ENCODE data around the gene OGT.

Gene OGT

DNA sequence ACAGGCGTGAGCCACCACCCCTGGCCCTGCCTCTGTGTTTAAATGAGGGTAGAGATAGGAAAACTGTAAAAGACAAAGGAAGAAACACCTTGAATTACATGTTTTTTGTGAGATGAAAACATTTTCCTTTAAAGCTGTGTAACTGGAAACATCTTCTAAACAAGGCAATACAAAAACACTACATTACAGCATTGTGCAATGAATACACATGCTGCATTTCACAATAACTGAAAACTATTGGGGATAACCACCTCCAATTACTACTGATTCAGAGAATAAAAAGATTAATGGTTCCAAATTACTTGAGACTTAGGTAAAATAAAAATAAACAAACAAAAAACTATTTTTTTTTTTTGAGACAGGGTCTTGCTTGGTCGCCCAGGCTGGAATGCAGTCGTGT is 7.6 kb upstream of the OGT start:
- in situ Hi-C loops (cut with MboI; ENCODE audit: low sequenced_read_pairs), result no loop called here
- no peaks in the 10 kb centered on the region; the same call in 1 of the 2 replicates for H3K4me1 ChIP-seq
- no peak for DNase-seq (ENCODE audit: low spot score in 2 of 2)
- H3K27me3 ChIP-seq (ENCODE audit: low read depth), result no peaks in the 10 kb centered on the region
- no peaks in the 10 kb centered on the region for H3K9me3 ChIP-seq
- H3K4me3 ChIP-seq, result no peak overlapping the region
- H3K36me3 ChIP-seq (replicated peaks), result no peaks in the 10 kb centered on the region

DNA sequence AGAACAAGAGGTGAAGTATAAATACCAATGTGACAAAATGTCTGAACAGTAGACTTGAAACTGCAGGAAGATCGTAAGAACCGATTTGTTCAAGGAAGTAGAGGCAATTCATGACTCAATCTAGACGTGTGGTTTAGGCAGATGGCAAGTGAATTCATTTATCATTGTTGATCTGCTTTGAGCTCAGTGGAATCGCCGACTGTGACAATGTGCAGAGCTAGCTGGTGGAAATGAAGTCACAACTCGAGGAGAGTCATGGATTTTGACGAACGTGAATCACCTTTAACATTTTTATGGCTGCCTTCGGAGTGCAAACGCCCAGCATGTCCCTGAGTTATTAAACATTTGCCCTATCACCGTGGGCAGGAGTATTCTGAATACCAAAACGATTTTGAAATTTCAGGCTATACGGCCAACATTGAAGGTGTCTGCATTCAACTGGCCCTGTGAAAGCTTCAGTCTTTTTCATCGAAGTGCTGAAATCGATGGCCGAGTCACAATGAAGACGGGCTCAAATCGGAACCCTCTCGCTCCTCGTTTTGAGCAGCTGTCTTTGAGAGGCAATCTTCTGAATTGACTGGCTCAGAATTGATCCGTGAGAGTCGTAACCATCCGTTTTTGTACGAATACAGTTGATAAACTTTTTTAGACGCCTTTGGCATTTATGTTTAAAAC is 689 bp upstream of the OGT start:
- in situ Hi-C loops (cut with MboI; ENCODE audit: low sequenced_read_pairs), result no loop called here
- H3K36me3 ChIP-seq (replicated peaks), result peaks cover 16% of the 10 kb centered on the region
- H3K4me1 ChIP-seq, result peaks cover 20% of the 10 kb centered on the region
- peak; percentile 14 to 39 for DNase-seq (ENCODE audit: low spot score in 2 of 2)
- no peaks in the 10 kb centered on the region for H3K27me3 ChIP-seq (ENCODE audit: low read depth)
- peak overlapping the region; percentile 97 for H3K4me3 ChIP-seq
- H3K9me3 ChIP-seq, result no peaks in the 10 kb centered on the region

DNA sequence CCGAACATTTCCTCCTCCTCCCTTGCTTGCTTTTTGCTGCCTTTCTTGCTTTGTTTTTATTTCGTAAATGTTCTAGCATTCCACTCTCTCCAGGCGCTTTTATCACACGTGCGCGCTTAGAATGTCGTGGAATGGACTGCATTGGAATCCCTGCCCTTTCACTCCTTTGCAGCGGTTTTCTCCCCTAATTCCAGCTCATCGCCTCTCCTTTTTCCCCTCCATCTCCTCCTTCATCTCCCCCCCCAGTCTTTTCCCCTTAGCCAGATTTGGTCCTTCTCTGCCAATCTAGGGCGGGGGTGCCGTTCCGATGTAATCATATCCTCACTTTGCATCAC is 579 bp downstream of the OGT start:
- in situ Hi-C loops (cut with MboI; ENCODE audit: low sequenced_read_pairs), result no loop called here
- peak overlapping the region; percentile 97 for H3K4me3 ChIP-seq
- no peak for DNase-seq (ENCODE audit: low spot score in 2 of 2)
- no peaks in the 10 kb centered on the region for H3K27me3 ChIP-seq (ENCODE audit: low read depth)
- peaks cover 26% of the 10 kb centered on the region for H3K4me1 ChIP-seq
- peaks cover 29% of the 10 kb centered on the region for H3K36me3 ChIP-seq (replicated peaks)
- no peaks in the 10 kb centered on the region for H3K9me3 ChIP-seq

DNA sequence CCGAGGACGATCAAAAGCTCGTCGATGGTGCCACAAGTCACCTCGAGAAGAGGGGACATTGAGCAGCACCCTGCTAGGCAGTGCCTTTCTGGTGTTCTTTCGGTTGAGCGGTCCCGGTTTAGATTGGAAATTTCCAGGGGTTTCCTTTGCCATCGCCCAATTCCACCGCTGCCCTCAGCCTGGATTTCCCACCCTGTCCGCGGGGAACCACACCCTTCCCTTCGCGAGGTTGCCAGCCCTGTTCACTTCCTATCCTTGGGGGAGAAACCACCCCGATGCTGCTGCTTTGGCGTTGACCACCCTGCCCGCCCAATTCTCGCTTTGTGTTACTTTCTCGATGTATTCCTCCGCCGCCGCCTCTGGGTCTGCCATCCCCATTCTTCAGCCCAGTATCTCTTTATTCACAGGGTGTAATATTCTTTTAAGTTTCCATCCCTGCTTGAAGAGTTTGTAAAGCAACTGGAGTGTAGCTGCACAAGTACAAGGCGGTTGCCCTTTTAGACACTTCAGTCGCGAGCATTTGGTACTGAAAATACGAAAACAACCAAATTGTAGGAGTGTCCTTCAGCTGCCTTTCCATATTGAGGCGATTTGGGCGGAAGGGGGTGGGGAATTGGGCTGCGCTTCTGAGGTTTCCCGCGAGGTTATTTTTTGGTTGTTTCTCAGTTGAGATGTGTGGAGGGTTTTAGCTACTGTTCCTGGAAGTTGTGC is 1.1 kb downstream of the OGT start:
- H3K36me3 ChIP-seq (replicated peaks), result peaks cover 34% of the 10 kb centered on the region
- no peaks in the 10 kb centered on the region for H3K9me3 ChIP-seq
- H3K27me3 ChIP-seq (ENCODE audit: low read depth), result no peaks in the 10 kb centered on the region
- in situ Hi-C loops (cut with MboI; ENCODE audit: low sequenced_read_pairs), result no loop called here
- peak; percentile 54 to 82 for DNase-seq (ENCODE audit: low spot score in 2 of 2)
- peak overlapping the region; percentile 97 for H3K4me3 ChIP-seq
- H3K4me1 ChIP-seq, result peaks cover 29% of the 10 kb centered on the region

DNA sequence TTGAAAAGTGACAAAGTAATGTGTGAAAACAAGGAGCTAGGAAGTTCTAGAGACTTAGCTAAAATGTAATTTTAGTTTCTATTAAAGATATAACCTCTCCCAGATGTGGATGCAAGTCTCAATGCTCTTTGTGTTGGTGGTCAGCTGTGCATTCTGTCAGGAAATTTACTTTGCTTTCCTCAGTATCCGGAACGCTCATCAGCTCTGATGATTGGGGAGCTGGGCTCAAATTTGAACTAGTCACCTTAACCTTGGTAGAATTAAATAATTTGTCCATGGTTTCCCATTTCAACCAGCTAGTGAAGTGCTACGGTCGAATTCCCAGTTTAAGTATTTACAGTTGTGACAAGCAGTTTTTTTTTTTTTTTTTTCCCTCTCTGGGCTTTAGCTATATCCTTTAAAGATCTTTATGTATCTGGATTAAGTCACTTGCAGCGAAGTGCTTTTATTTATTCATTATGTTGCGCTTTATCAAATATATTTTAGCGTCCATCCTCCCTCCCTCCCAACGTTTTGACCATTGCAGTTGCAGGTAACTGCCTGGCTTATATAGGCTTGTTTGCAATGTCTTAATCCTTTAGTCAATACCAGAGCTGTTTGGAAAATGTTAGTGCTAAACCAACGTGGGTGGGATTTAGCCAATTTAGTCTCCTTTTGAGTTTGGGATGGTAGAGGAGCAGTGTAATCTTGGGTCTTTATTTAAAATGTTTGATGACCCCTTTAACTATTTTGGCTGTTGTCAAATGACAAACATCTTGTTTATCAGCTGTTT is 2.1 kb downstream of the OGT start:
- peaks cover 35% of the 10 kb centered on the region for H3K4me1 ChIP-seq
- in situ Hi-C loops (cut with MboI; ENCODE audit: low sequenced_read_pairs), result no loop called here
- peaks cover 34% of the 10 kb centered on the region for H3K36me3 ChIP-seq (replicated peaks)

DNA sequence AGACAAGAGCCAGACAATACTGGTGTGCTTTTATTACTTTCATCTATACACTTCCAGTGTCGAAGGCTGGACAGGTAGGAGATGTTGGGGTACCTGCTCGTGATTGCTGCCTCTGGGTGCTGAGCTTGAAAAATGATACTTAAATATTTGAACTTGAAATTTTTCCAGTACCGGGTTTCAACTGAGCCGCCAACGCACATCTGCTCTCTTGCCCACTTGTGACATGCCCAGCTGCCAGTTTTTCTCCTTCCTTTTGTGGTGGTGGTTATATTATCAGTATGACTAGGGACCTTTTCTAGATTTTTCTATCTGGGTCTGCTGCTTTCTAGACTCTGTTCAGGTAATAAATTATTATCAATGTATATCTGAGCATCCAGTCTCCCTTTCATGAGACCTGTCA is 3.4 kb downstream of the OGT start:
- DNase-seq (ENCODE audit: low spot score in 2 of 2), result no peak
- in situ Hi-C loops (cut with MboI; ENCODE audit: low sequenced_read_pairs), result no loop called here
- peaks cover 34% of the 10 kb centered on the region for H3K36me3 ChIP-seq (replicated peaks)
- peaks cover 43% of the 10 kb centered on the region for H3K4me1 ChIP-seq
- H3K9me3 ChIP-seq, result no peaks in the 10 kb centered on the region
- H3K4me3 ChIP-seq, result peak overlapping the region; percentile 97
- H3K27me3 ChIP-seq (ENCODE audit: low read depth), result no peaks in the 10 kb centered on the region

More for the DNA sequence above, 2.1 kb downstream of the OGT start:
- Histone ChIP-seq H3K9me3 (no peaks in the 10 kb centered on the region), H3K4me3 (peak overlapping the region; percentile 97), H3K27me3 (ENCODE audit: low read depth) (no peaks in the 10 kb centered on the region)
- peak in 1 of 2 experiments; percentile 41 for DNase-seq (ENCODE audit: low spot score in 2 of 2)

DNA sequence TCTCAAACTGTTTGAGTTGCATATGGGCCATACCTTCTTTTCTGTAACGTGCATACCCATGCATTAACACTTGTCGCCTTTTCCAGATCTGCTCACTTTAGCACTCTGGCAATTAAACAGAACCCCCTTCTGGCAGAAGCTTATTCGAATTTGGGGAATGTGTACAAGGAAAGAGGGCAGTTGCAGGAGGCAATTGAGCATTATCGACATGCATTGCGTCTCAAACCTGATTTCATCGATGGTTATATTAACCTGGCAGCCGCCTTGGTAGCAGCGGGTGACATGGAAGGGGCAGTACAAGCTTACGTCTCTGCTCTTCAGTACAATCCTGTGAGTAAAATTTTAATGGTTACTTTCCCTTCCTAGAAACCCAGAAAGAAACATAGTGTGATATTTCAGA is 4.8 kb downstream of the OGT start:
- in situ Hi-C loops (cut with MboI; ENCODE audit: low sequenced_read_pairs), result no loop called here
- H3K9me3 ChIP-seq, result no peaks in the 10 kb centered on the region
- H3K4me1 ChIP-seq, result peaks cover 48% of the 10 kb centered on the region
- no peak overlapping the region for H3K4me3 ChIP-seq
- H3K36me3 ChIP-seq (replicated peaks), result peaks cover 34% of the 10 kb centered on the region
- no peaks in the 10 kb centered on the region for H3K27me3 ChIP-seq (ENCODE audit: low read depth)
- no peak for DNase-seq (ENCODE audit: low spot score in 2 of 2)

DNA sequence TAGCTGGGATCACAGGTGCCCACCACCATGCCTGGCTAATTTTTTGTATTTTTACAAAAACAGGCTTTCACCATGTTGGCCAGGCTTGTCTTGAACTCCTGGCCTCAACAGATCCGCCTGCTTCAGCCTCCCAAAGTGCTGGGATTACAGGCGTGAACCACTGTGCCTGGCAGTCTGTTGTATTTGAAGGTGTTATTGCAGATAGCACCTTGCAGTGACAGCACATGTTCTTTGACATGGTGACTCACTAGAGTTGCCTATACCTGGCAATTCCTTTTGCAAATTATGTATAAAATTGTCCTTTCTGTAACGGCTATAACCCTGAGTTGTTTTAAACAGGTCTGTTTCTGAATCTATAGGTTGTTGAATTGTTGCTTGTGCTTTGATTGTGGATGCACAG is 7.9 kb downstream of the OGT start:
- no peaks in the 10 kb centered on the region for H3K27me3 ChIP-seq (ENCODE audit: low read depth)
- DNase-seq (ENCODE audit: low spot score in 2 of 2), result no peak
- H3K4me3 ChIP-seq, result no peak overlapping the region
- H3K9me3 ChIP-seq, result no peaks in the 10 kb centered on the region
- in situ Hi-C loops (cut with MboI; ENCODE audit: low sequenced_read_pairs), result no loop called here
- peaks cover 51% of the 10 kb centered on the region for H3K4me1 ChIP-seq
- peaks cover 52% of the 10 kb centered on the region for H3K36me3 ChIP-seq (replicated peaks)

DNA sequence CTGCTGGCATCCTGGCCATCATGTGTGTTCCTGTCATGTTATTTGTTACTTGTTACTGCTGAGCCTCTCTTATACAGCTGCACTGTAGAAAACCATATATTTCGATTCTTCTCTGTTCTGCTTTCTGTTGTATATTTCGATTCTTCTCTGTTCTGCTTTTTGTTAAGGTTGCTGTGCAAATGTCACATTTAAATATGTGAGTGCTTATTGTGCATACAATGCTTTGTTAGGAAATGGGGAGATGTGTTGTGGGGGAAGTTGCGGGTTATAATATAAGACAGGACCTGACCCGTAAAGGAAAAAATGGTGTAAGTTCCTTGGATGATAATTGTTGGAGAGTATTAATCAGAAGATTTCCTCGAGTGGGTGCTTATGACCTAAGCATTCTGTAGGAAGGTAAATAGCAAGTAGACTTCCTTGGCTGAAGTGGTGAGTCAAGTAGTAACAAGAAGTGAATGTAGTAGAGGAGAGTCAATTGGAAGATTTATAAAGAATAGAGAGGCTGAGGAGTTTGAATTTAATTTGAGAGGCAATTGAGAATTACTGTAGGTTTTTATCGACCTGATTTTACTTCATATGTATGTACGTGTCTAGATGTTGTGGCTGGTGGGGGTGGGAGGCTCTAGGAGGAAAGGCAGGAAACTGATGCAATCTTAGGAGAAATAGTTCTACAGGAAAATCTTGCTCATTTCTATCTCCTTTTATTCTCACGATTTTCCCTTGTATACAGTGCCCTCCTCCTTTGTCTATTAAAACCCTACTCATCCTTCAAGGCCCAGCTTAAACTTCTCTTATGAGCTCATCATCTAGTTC is 8.5 kb downstream of the OGT start:
- Histone ChIP-seq H3K4me3 (no peak overlapping the region), H3K27me3 (ENCODE audit: low read depth) (no peaks in the 10 kb centered on the region), H3K36me3 (replicated peaks) (peaks cover 54% of the 10 kb centered on the region), H3K9me3 (no peaks in the 10 kb centered on the region), H3K4me1 (peaks cover 48% of the 10 kb centered on the region)
- no peak for DNase-seq (ENCODE audit: low spot score in 2 of 2)
- in situ Hi-C loops (cut with MboI; ENCODE audit: low sequenced_read_pairs), result no loop called here

DNA sequence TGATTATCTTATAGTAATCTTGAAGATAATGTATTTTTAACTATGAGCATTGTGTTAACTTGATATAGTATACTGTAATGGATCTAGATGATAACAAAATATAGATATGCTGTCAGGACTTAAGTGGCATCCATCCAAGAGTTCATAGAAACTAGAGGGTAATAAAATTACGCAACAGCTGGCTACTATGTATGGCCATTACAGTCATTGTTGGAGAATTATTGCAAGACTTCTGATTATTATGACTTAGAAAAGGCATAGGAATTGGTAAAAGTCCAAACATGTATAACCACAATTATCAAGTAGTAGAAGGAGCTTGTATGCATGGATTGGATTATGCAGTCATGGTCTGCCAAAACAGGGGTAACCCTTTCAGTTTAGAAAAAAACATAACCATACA is 9.5 kb downstream of the OGT start:
- Histone ChIP-seq H3K4me3 (no peak overlapping the region), H3K36me3 (replicated peaks) (peaks cover 57% of the 10 kb centered on the region), H3K9me3 (no peaks in the 10 kb centered on the region), H3K4me1 (peaks cover 45% of the 10 kb centered on the region), H3K27me3 (ENCODE audit: low read depth) (no peaks in the 10 kb centered on the region)
- no peak for DNase-seq (ENCODE audit: low spot score in 2 of 2)
- in situ Hi-C loops (cut with MboI; ENCODE audit: low sequenced_read_pairs), result no loop called here

DNA sequence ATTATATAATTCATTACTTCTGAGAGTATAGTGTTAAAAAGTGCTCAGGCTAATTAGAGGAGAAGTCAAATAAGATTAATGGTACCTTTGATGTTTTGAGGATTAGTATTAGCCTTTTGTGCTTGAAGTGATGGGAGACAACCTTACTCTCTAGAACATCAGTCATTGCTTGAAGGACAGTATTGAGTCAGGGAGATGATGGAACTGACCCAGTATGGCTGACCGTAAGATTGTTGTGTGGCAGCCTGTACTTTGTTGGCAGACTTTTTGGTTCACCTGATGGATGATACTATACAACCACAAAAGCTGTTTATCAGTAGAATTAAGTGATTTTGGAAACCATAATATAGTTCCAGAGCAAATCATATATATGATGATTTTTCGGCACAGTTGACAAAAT is 9.9 kb downstream of the OGT start:
- no peak for DNase-seq (ENCODE audit: low spot score in 2 of 2)
- H3K9me3 ChIP-seq, result no peaks in the 10 kb centered on the region
- H3K27me3 ChIP-seq (ENCODE audit: low read depth), result no peaks in the 10 kb centered on the region
- peaks cover 56% of the 10 kb centered on the region for H3K36me3 ChIP-seq (replicated peaks)
- in situ Hi-C loops (cut with MboI; ENCODE audit: low sequenced_read_pairs), result no loop called here
- no peak overlapping the region for H3K4me3 ChIP-seq
- H3K4me1 ChIP-seq, result peaks cover 45% of the 10 kb centered on the region

DNA sequence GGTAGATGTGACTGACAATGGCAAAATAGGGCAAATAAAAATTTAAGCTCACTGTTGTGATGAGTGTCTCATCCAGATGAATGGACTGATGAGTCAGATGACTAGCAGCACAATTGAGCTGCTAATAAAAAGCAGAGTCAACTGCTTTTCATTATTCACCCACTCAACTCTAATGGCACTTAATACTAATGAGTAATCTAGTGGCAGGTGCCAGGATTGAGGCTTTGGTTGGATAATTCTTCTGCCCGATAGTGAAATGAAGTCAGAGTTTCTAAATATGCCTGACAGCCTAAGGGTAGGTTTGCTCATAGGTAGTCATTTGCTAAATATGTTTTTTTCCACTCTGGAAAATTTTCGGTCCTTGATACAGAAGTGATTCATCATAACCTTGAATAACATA is 10.4 kb downstream of the OGT start:
- H3K9me3 ChIP-seq, result no peaks in the 10 kb centered on the region
- no peak for DNase-seq (ENCODE audit: low spot score in 2 of 2)
- H3K4me1 ChIP-seq, result peaks cover 41% of the 10 kb centered on the region
- in situ Hi-C loops (cut with MboI; ENCODE audit: low sequenced_read_pairs), result no loop called here
- peaks cover 56% of the 10 kb centered on the region for H3K36me3 ChIP-seq (replicated peaks)
- no peaks in the 10 kb centered on the region for H3K27me3 ChIP-seq (ENCODE audit: low read depth)
- H3K4me3 ChIP-seq, result no peak overlapping the region

DNA sequence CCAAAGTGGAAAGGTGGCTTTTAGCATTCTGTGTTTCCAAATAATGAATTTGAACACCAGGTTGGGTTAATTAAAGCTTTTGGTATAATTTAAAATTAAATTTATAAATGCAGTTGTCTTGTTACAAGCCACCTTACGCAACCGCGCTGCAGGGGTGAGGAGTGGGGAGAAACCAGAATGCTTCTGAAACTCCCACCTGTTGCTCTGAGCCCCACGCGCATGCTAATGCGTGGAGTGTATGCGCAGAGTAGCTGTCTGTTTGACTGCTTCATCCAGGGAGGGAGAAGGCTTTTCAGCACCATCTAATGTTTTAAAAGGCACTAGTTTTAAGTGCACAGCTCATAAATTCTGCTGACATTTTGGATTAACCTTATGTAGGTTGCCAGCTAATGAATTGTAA is 12.5 kb downstream of the OGT start:
- no peak overlapping the region for H3K4me3 ChIP-seq
- in situ Hi-C loops (cut with MboI; ENCODE audit: low sequenced_read_pairs), result no loop called here
- H3K4me1 ChIP-seq, result peaks cover 42% of the 10 kb centered on the region
- no peak for DNase-seq (ENCODE audit: low spot score in 2 of 2)
- H3K36me3 ChIP-seq (replicated peaks), result peaks cover 54% of the 10 kb centered on the region
- no peaks in the 10 kb centered on the region for H3K27me3 ChIP-seq (ENCODE audit: low read depth)
- no peaks in the 10 kb centered on the region for H3K9me3 ChIP-seq

All from HAP-1 (cell line).